Psoas muscle (tissue), 8 donors: Measurements from ENCODE around the gene PODXL2. TPM values are rescaled to one million over a fixed set of nuclear protein-coding genes. Genes with fewer than 3 reads are reported as not detected.

ENCODE experiments used
- ATAC-seq, 4 donors: fragments of 200-7000 bp; cut with Tn5 transposase; one replicate each; pipeline ENCODE4 v1.9.1; 2020; ENCODE audit warnings: moderate library complexity in 3 of 4, mild to moderate bottlenecking in 2 of 4
- DNase-seq, 2 donors: peaks; one replicate each; pipeline ENCODE4 v3.0.0-alpha.2; 2020
- H3K27ac ChIP-seq: fragments of 200-600 bp; one replicate; pipeline ENCODE4 v1.8.0; 2022
- H3K27me3 ChIP-seq, 3 donors: fragments of 200-600 bp in 1 of 3; one replicate each; pipeline versions ENCODE4 v1.6.1 to v1.8.0; 2013 to 2022; ENCODE audit warnings: low read length in 2 of 3, mild to moderate bottlenecking in 2 of 3, moderate library complexity in 1 of 3; ENCODE audit not compliant: insufficient read depth in 3 of 3
- H3K36me3 ChIP-seq, 2 donors: fragments of 200-600 bp in 1 of 2; one replicate each; pipeline versions ENCODE4 v1.6.1 to v1.8.0; 2013 to 2022; ENCODE audit warnings: low read depth in 1 of 2, mild to moderate bottlenecking in 1 of 2, moderate library complexity in 1 of 2; ENCODE audit not compliant: insufficient read depth in 1 of 2
- H3K4me1 ChIP-seq: fragments of 200-600 bp; one replicate; pipeline ENCODE4 v1.8.0; 2022
- H3K4me3 ChIP-seq: fragments of 200-600 bp; one replicate; pipeline ENCODE4 v1.8.0; 2022; ENCODE audit warnings: mild to moderate bottlenecking
- H3K9me3 ChIP-seq: fragments of 200-600 bp; one replicate; pipeline ENCODE4 v1.8.0; 2022
- CTCF ChIP-seq: fragments of 200-600 bp; IDR thresholded peaks from one replicate; pipeline ENCODE4 v1.8.0; 2022; ENCODE audit warnings: antibody characterized with exemption
- WGBS, 3 donors: extraction: QIAGEN DNeasy Blood & Tissue Kit; methylation state at CpG; one replicate each; pipeline versions ENCODE4 v1.1.6 to v1.1.7; 2013; 5-methylcytosine and 5-hydroxymethylcytosine counted together
- intact Hi-C, 2 donors: fragments of 100-400 bp; cut with DNase I; formaldehyde crosslinking; loops; one replicate each; pipeline versions ENCODE4 v1.11.0 to v1.14.2; 2022
- polyA plus RNA-seq, 3 donors: library from polyadenylated mRNA; stranded (reverse); fragments of 200-250 nt; gene quantifications; one replicate each; pipeline ENCODE4 v1.2.3, GENCODE V29; 2013
- total RNA-seq, 4 donors: library from RNA; stranded (reverse); fragmentation: NEBNext Ultra II Directional in 2 of 4; extraction: Animal tissue kit (Norgen Biotek cat#: 25700) in 2 of 4; gene quantifications; one replicate each; pipeline versions ENCODE4 v1.2.1 to v1.2.4, GENCODE V29; 2021 to 2023
- donor health status: healthy with polysubstance abuse.
- donor health status: DM: no; HTN: no; CAD: no; lungs with moderate emphysema.
- donor health status: Bipolar disorder and iron deficiency.
- donor health status: healthy.
- donor health status: DM: yes; HTN: yes; CAD: no.
- donor health status: DM: no; HTN: no; CAD: no.
- donor health status: DM: no; HTN: no; CAD: no.
- donor health status: DM: yes; HTN: yes; CAD: no.

Gene PODXL2
- total and polyA plus RNA-seq, 7 donors: 1.4 to 3.0 (median 2.1) TPM

GRCh38 chr3:127692501-127693335 is 63.7 kb downstream of the PODXL2 start:
- Histone ChIP-seq H3K4me3 (no peak overlapping the region), H3K36me3 (peaks cover 4 to 33% of the 10 kb centered on the region in 2 donors), H3K9me3 (no peaks in the 10 kb centered on the region), H3K4me1 (peaks cover 35% of the 10 kb centered on the region), H3K27ac (no peak overlapping the region), H3K27me3 (no peaks in the 10 kb centered on the region)
- DNase-seq (peak; percentile 4 to 23), ATAC-seq (no peak)
- TF ChIP-seq CTCF: no peak
- intact Hi-C loops: loop anchor here (2.0 to 5.0 kb wide), 3 partner anchors 40 to 115 kb away; no protein-coding TSS in a partner anchor
- WGBS, 3 donors: 83 to 90% (median 85%) methylated on average over 21 of the region's 21 CpGs

- Histone ChIP-seq H3K27me3 (no peaks in the 10 kb centered on the region), H3K36me3 (peaks cover 4 to 33% of the 10 kb centered on the region in 2 donors), H3K4me3 (no peak overlapping the region), H3K9me3 (no peaks in the 10 kb centered on the region), H3K27ac (no peak overlapping the region), H3K4me1 (peaks cover 36% of the 10 kb centered on the region)
- peak; percentile 3 to 22 for DNase-seq
- 90 to 92% (median 92%) methylated on average over 7 of the region's 7 CpGs for WGBS, 3 donors
- intact Hi-C loops: loop anchor here (2.0 to 5.0 kb wide), 3 partner anchors 41 to 116 kb away; no protein-coding TSS in a partner anchor
- no peak for TF ChIP-seq CTCF
- no peak for ATAC-seq
These were observed 64.4 kb downstream of the PODXL2 start for GRCh38 chr3:127693336-127693843.

GRCh38 chr3:127694467-127695215 is 65.7 kb downstream of the PODXL2 start:
- Histone ChIP-seq H3K4me1 (peaks cover 36% of the 10 kb centered on the region), H3K27ac (peak overlapping the region; percentile 44), H3K4me3 (no peak overlapping the region), H3K36me3 (peaks cover 4 to 33% of the 10 kb centered on the region in 2 donors), H3K27me3 (no peaks in the 10 kb centered on the region), H3K9me3 (no peaks in the 10 kb centered on the region)
- TF ChIP-seq CTCF: peak; percentile 58
- peak; percentile 70 to 91 for DNase-seq
- intact Hi-C loops: loop anchor here (5.0 kb wide), 4 partner anchors 42 to 128 kb away; partner anchors contain the start of gene MGLL (in 2 of the 2)
- 66 to 67% (median 66%) methylated on average over 17 of the region's 17 CpGs for WGBS, 3 donors
- ATAC-seq: peak; percentile 65 to 74 (median 68)

- TF ChIP-seq CTCF: no peak
- Histone ChIP-seq H3K27me3 (no peaks in the 10 kb centered on the region), H3K4me3 (peak overlapping the region; percentile 60), H3K4me1 (peaks cover 50% of the 10 kb centered on the region), H3K36me3 (peaks cover 4 to 16% of the 10 kb centered on the region in 2 donors), H3K9me3 (no peaks in the 10 kb centered on the region), H3K27ac (peak overlapping the region; percentile 94)
- ATAC-seq (peak; percentile 78 to 87 (median 80)), DNase-seq (peak; percentile 83 to 93)
- intact Hi-C loops: loop anchor here (5.0 kb wide), 2 partner anchors 50 to 125 kb away; partner anchors contain the start of gene MGLL (in 2 of the 2)
- WGBS, 3 donors: 5 to 10% (median 9%) methylated on average over 16 of the region's 16 CpGs
These were observed 68.7 kb downstream of the PODXL2 start for GRCh38 chr3:127697551-127698240.
